SW480 (cell line): ENCODE data around the gene NDC80.
"Not testable (repeated sequence)": the region's sequence is repeated elsewhere in the genome, so short reads cannot be mapped to it uniquely, and the experiment has no call there.

Experiments
- DNase-seq: peaks from one replicate; pipeline ENCODE4 v3.0.0-alpha.2; 2016; ENCODE audit warnings: low spot score

The NDC80 gene

DNA sequence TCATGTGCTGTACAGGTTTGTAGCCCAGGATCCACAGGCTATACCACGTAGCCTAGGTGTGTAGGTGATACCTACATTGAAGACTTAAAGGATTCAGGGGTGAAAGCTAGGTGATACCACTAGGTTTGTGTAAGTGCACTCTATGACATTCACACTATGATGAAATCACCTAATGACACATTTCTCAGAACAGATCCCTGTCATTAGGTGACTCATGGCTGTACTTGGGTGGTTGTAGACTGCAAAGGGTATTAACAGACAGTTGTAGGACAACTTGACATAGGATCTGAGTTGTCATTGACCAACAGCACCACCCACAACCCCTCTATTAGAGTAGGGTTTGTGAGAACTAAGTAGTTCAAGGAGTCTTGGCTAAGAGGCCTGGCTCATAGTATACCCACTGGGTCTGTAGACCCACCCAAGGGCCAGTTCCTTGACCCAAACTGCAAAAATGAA, 56.5 kb downstream of the NDC80 start:
- DNase-seq = peak; percentile 63

DNA sequence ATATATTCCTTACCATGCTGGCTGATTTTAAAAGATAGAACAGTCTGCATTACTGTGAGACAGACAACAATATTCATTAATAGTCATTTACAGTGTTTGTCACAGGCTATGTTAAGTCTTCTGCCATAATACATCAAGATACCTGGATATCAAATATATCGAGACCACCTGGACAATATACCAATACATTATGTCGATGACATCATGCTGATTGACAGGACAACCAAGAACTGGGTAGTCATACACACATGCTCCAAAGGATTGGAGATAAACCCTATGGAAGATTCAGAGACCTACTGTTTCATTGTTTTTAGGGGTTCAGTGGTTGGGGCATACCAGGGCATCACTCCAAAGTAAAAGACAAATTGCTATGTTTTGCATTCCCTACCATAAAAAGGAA, 57.6 kb downstream of the NDC80 start:
- DNase-seq = no peak

DNA sequence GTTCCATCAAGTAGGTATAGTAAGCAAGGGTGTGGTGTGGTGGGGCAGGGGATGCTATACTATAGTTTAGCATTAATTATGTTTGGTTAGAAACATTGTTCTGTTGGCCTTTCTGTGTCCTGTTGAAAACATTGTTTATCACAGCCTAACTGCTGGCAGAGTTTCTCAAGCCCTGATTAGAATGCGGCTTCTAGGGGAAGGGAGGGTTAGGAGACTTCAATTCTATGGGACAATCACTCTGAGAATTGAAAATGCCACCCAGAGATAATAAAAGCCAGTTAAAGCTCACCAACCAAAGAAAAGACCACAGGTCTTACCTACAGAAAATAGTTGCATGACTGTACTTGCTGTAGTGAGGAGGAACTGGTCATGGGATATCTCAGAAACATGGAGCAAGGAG, 64.2 kb downstream of the NDC80 start:
- no peak for DNase-seq

DNA sequence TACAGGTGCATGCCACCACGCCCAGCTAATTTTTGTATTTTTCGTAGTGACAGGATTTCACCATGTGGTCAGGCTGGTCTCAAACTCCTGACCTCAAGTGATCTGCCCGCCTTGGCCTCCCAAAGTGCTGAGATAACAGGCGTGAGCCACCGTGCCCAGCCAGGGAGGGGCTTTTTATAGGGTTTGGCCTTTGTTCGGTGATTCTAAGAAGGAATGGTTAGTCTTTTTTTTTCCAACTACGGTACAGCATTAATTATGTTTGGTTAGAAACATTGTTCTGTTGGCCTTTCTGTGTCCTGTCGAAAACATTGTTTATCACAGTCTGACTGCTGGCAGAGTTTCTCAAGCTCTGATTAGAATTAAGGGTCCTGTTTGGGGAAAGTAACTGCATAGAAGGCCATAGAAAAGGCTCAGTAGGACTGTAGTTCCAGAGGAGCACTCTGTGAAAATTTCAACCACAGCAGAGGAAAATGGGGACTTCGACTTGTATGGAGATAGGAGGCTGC, 64.8 kb downstream of the NDC80 start:
- DNase-seq = no peak

DNA sequence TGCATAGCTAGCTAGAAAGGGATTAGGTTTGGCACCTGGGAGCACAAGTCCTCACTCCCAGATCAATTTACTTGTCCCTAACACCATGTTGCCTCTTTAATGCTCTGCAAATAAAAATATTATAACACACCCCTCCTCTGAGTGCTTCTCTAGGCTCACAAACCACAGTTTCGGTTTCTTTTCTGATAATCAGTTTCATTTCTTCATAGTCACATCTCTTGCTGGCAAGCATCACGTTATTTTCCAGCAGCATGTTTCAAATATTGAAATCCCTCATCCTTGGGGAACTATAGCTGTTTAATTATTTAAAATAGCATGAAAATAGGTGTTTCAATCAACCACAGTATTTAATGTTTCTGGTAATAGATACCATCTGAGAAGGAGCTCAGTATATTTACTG, 70.3 kb downstream of the NDC80 start:
- DNase-seq = no peak

DNA sequence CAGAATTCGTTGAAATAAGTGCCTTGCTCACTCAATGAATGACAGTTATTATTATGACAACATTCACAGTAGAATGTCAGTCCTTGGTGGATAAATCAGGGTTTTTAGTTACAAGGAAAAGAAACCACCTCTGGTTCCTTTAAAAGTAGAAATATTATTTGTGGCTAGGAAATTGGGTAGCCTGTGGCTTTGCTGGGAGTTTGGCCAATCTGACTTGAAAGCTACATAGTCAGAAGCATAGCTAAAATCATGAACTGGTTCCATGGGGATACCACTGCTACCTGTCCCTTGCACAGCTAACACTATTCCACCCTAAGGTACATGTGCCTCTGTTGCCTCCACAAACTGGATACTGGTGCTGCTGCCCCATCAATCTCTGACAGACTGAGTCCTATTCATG, 71.4 kb downstream of the NDC80 start:
- no peak for DNase-seq

DNA sequence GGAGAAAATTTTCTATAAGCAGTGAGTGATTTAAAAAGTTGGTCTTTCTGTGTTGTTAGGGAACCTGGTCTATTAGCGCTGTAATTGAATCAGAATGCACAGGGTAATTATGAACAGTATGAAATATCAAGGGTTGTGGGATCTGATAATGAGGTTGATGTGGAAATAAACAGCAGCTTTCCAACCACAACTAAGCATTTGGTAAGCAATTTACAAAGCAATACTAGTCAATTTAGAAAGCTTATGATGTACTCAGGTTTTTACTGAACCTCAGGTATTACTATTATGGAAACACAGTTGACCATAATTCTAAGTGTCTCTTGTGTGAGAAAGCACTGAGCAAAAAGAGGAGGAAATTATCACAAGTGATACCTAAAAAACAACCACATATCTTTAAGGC, 73.2 kb downstream of the NDC80 start:
- DNase-seq = no peak

DNA sequence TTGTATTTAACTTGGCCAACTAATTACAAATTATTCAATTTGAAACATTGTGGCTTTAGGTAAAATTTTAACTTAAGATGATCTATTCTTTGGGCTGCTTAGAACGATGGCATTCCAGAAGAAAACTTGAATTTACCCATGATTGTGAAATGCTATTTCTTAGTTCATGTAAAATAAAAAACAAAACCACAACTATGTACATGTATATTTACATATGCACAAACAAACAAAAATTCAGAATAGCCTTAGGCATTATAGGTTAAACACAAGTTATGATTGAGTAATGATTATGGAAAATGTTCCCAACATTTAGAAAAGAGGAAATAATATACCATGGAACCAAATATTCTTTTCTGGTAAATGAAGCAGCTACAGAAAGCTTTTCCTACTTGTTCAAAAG, 80.6 kb downstream of the NDC80 start:
- no peak for DNase-seq

DNA sequence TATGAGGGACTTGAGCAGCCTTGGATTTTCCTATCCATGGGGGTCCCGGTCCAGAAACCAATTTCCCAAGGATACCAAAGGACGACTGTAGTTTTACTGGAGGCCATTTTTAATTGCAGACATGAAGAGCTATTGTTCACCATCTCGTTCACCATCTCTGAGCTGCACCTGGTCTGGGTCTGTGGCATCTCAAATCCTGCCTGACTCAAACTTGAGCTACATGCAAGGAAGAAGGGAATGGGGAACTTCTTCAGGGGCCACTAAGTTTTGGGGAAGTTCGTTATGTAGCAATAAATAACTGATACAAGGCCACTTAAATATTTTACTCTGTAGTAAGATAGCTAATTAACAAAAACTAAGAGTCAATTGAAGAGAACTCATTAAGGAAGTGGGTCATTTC, 82.1 kb downstream of the NDC80 start:
- no peak for DNase-seq

DNA sequence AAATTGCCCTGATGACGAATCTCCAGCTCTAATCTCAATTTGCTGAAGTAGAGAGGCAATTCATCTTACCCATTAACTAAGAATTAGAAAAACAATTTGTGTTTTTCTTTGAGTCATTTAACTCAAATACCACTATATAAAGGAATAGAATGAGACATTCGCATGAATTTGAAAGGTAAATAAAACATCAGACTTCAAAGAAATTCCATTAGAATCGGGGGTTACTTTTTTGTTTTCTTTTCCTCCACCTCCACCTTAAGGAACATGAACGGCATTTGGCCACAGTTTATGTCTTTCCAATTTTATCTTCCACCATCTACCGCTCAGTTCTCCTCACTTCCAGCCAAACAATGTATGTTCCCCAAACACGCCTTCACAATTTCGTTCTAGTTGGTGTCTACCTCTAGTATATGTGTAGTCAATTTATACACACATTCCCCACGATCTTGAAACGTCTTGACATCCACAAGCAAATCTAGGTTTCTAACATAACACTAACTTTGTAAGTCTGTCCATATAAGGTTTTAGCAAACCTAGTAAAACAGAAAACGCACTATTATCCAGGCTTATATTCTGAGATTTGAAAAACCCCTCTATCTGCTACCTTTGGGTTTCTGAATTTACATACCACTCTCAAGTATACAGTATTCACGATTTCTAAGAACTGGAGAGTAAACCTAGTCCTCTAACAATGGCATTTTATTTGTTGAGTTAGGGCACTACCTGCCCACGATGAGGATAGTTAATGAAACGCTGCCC, 83.0 kb downstream of the NDC80 start:
- DNase-seq = peak; percentile 49

DNA sequence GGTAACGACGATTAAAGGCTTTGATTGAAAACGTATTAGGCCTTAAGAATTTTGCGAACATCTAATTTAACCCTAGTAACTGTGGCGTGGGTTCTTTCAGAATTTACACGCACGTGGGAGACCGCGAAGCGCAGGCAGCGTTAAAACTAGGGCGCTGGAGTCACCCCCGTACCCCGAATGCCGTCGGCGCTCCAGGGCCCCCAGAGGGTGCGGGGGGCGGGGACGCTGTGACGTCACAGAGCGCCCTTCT, 83.5 kb downstream of the NDC80 start:
- no peak for DNase-seq

DNA sequence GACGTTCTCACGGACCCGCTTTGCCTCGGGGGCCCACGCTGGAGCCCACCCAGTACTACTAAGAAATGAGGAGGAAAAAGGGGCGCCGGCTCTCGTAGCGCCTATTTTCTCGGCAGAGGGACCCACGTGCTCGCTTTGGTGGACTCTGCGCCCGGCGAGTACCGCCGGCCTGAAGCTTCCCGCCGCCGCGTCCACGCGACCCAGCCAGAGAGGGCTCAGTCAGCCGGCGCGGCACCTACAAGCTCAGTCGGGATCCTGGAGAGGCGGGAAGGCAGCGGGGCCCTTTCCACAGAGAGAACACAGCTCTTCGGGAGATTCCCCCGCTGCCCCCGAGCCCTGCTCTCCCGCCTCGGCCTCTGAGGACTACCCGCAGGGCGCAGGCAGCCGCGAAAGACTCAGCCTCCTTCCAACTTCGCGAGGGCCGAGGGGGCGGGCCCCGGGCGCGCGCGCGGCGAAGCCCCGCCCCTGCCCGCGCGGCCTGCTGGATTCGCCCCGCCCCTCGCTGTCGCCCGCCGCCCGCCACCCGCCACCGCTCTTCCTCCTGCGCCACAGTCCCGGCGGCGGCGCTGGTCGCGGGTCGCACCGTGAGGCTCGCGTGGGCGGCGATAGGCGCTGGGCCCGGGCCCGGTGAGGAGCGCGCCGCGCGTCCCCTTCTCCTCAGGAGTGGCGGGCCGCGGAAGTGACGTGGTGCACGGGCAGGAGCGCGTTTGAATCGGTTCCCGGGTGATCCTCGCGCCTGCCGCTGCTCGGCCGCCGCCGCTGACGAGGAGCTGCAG, 84.0 kb downstream of the NDC80 start, which contains the start of gene SMCHD1:
Gene SMCHD1 (plus strand): TSS at position 549 of the 776 bp plus-strand sequence. CDS start 350 bp downstream, outside the sequence.
- DNase-seq = peak; percentile 89

DNA sequence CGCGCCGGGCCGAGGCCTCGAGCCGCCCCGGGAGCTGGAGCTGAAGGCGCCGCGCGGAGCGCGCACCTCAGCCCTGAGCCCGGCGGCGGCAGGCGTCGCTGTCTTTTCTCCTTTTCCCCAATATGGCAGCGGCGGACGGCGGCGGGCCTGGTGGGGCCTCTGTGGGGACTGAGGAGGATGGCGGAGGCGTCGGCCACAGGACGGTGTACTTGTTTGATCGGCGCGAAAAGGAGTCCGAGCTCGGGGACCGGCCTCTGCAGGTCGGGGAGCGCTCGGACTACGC, 84.5 kb downstream of the NDC80 start:
- no peak for DNase-seq

DNA sequence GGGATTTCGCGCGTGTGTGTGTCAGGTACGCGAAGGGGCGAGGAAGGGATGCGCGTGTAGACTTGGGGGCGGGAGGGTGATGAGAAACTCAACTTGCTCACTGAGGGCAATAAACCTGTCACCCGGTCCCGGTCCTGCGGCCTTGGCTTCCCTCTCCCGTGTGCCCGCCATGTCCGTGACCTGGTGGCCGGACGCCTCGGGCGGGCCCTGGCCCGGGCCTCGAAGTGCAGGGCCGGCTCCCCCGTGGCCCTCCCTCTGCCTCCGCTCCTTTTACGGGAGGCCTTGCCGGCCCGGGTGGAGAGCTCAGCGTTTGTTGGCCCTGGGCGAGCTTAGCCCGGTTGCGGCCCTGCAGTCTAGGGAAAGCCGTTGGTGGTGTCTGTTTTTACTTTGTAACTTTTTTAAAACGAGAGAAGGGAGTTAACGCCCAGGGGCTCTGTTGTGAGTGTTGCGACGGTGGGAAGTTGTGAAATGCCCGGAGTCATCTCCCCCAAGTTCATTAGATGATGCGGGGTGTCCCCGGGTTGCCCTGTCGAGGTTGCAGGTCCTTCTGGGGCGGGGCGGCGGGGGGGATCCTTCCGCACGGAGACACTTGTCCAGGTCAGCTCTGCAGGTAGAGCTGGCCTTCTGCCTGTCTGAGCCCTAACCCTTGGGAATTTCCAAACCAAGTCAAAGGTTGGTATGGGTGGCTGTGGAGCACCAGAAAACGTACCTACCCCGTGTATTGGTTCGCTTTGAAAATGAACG, 85.1 kb downstream of the NDC80 start:
- DNase-seq = peak; percentile 47

DNA sequence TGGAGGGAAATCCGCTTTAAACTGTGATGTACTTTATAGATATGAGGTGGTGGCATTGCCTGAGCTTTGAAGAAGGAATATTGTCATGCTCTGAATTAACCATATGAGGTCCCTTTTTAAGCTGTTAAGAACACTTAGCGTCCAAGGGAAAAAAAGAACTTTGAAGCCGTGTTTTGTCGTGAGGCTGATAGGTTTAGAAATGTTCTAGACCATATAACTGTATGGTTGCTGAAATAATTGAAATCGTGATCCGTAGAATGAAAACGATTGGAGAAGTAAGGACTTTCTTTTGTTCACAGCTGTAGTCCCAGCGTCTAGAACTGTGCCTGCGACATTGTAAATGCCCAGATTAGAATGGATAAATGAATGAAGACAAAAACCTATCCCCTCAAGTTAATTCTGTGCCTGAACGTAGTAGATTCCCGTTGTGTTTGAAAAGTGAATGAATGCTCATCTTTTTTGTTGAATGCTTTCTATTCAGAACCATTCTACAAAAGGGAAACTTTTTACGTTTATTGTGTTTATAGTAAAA, 85.7 kb downstream of the NDC80 start:
- no peak for DNase-seq

DNA sequence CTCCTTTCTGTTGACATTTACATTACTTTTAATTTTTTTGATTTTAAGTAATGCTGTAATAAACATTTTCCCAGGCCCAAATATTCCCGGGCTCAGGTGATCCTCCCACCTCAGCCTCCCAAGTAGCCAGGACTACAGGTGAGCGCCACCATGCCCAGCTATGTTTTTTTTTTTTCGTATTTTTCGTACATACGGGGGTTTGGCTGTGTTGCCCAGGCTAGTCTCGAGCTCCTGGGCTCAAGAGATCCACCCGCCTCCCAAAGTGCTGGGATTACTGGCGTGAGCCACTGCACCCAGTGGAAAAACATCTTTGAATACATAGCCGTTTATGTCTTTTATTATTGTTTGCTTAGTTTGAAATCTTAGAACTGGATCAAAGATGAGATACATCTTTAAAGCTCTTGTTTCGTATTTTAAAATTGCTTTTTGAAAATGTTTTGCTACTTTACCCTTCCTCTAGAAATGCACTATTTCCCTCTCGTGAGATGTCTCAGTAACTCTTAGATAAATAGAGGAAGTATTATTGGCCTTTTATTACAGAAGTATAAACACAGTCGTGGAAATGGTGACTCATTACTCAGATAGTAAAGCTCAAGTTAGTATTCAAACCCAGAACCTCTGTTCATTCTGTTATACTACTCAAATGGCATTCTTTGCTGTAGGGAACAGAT, 86.6 kb downstream of the NDC80 start:
- peak; percentile 27 for DNase-seq

DNA sequence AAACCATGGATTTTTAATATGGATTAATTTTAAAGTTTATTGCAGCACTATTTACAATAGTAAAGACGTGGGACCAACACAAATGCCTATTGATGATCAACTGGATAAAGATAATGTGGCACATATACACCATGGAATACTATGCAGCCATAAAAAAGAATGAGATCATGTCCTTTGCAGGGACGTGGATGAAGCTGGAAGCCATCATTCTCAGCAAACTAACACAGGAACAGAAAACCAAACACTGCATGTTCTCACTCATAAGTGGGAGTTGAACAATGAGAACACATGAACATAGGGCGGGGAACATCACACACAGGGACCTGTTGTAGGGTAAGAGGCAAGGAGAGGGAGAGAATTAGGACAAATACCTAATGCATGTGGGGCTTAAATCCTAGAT, 89.5 kb downstream of the NDC80 start:
- DNase-seq = not testable (repeated sequence)

DNA sequence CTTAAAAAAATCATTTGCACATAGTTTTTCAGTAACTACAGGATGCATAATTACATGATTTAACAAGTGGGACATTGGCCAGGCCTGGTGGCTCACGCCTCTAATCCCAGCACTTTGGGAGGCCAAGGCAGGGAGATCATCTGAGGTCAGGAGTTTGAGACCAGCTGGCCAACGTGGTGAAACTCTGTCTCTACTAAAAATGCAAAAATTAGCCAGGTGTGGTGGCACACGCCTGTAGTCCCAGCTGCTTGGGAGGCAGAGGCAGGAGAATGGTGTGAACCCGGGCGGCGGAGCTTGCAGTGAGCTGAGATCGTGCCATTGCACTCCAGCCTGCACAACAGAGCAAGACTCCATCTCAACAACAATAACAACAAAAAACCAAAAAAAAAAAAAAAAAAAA, 90.9 kb downstream of the NDC80 start:
- DNase-seq = not testable (repeated sequence)

DNA sequence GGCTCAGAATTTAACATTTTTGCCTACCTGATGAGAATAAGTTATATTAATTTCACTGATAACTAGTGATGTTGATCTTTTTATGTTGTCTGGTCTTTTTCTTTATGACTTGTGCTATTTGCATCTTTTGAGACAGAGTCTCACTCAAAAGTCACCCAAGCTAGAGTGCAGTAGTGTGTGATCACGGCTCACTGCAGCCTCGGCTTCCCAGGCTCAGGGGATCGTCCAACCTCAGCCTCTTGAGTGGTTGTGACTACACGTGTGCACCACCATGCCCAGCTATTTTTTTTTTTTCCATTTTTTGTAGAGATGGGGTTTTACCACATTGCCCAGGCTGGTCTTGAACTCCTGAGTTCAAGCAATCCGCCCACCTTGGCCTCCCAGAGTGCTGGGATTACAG, 91.6 kb downstream of the NDC80 start:
- DNase-seq = no peak
